ENCODE data around the gene SIAH3.

DNA sequence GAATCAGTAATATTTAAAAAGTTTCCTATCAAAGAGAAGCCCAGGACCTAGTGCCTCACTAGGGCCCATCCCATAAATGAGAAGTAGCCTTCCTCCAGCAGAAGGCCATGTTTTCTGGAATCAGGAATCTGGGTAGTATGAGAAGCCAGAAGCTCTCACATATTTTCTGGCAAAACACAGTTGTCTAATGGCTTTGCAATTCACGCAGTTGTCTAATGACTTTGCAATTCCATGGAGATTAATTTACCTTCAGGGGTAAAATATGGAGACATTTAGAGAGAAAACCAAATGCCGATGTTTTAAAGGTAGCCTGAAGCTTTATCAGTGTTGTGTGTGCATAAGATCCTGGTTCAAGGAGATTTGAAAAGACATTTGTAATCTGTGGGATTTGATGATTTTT, 29.8 kb upstream of the SIAH3 start:
- no peak for TF ChIP-seq EZH2phosphoT487 (IDR thresholded peaks at IDR 0.05; ENCODE audit: borderline replicate concordance, low read length)
- TF ChIP-seq, protein P1, sequence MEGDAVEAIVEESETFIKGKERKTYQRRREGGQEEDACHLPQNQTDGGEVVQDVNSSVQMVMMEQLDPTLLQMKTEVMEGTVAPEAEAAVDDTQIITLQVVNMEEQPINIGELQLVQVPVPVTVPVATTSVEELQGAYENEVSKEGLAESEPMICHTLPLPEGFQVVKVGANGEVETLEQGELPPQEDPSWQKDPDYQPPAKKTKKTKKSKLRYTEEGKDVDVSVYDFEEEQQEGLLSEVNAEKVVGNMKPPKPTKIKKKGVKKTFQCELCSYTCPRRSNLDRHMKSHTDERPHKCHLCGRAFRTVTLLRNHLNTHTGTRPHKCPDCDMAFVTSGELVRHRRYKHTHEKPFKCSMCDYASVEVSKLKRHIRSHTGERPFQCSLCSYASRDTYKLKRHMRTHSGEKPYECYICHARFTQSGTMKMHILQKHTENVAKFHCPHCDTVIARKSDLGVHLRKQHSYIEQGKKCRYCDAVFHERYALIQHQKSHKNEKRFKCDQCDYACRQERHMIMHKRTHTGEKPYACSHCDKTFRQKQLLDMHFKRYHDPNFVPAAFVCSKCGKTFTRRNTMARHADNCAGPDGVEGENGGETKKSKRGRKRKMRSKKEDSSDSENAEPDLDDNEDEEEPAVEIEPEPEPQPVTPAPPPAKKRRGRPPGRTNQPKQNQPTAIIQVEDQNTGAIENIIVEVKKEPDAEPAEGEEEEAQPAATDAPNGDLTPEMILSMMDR (IDR thresholded peaks at IDR 0.05; ENCODE audit: low read depth, low read length, poor library complexity, severe bottlenecking) = no peak
